Testis (tissue), 2 donors: Measurements from ENCODE around the gene ZMYND10.

ENCODE experiments used
- CTCF ChIP-seq, 3 experiments: fragments of 450-650 bp in 2 of 3; fragments of 200-600 bp in 1 of 3; sonication (generic) in 1 of 3; IDR thresholded peaks; one replicate each; pipeline ENCODE4 v1.5.1; 2016 to 2019; ENCODE audit warnings: antibody characterized with exemption in 3 of 3, mild to moderate bottlenecking in 2 of 3, moderate library complexity in 1 of 3
- POLR2A ChIP-seq: fragments of 450-650 bp; IDR thresholded peaks from one replicate; pipeline ENCODE4 v1.6.1; 2017; ENCODE audit warnings: antibody characterized with exemption, mild to moderate bottlenecking, moderate library complexity

DNA sequence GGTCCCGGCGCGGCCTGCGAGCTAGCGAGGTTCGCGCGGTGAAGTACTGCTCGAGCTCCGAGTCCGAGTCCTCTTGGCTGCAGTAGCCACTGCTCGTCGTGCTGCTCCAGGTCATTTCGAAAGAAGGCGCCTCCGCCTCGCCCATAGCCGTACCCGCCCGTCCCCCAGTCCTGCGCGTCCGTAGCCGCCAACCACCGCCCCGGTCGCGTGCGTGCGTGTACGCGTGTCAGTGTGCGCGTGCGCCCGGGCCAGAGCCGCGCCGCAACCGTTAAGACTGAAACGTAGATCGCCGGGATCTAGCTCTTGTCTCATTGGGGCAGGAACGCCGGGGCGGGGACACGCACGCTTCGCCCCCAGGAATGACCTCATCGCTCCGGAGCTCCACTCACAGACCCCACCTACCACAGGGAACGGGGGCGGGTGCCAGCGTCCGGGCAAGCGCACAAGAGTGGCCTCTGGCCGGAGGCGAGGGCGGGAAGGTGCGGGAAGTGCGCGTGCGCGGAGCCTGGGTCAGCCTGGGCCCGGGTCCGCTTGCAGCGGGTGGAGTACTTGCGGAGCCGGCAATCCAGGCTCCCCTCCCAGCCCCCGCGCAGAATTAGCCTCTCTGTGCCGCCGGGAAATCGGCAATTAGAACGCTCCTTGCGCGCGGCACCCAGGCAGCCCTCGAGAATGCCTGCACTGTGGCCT is 8.2 kb downstream of the ZMYND10 start:
- TF ChIP-seq CTCF (IDR thresholded peaks at IDR 0.05) = no peak
- peak; percentile 21 for TF ChIP-seq POLR2A
